Subcutaneous abdominal adipose tissue (tissue), 5 donors: ENCODE data around the gene HAPSTR1.
A peak's percentile ranks its signal among the peaks of the same experiment; 100 is the strongest.

Experiments
- H3K27ac ChIP-seq: one replicate; pipeline ENCODE4 v1.7.0; 2013; ENCODE audit warnings: low read depth, mild to moderate bottlenecking, inconsistent platforms, low read length, moderate library complexity
- H3K27me3 ChIP-seq, 5 donors: one replicate each; pipeline ENCODE4 v1.7.0; 2013; ENCODE audit warnings: low read length in 5 of 5, inconsistent platforms in 1 of 5; ENCODE audit not compliant: control insufficient read depth in 5 of 5, insufficient read depth in 4 of 5
- H3K36me3 ChIP-seq, 5 donors: one replicate each; pipeline ENCODE4 v1.7.0; 2013; ENCODE audit warnings: low read length in 5 of 5; ENCODE audit not compliant: control insufficient read depth in 5 of 5, insufficient read depth in 5 of 5
- H3K4me1 ChIP-seq, 5 donors: one replicate each; pipeline ENCODE4 v1.7.0; 2013; ENCODE audit warnings: low read length in 5 of 5, mild to moderate bottlenecking in 3 of 5, moderate library complexity in 1 of 5; ENCODE audit not compliant: control insufficient read depth in 5 of 5, insufficient read depth in 5 of 5
- H3K4me3 ChIP-seq, 5 donors: one replicate each; pipeline ENCODE4 v1.7.0; 2013; ENCODE audit warnings: low read length in 5 of 5, low read depth in 1 of 5
- H3K9ac ChIP-seq, 5 donors: one replicate each; pipeline ENCODE4 v1.7.0; 2013; ENCODE audit warnings: low read length in 5 of 5, mild to moderate bottlenecking in 4 of 5, moderate library complexity in 3 of 5
- H3K9me3 ChIP-seq, 5 donors: one replicate each; pipeline ENCODE4 v1.7.0; 2013; ENCODE audit warnings: low read length in 5 of 5; ENCODE audit not compliant: control insufficient read depth in 5 of 5
- donor health status: healthy.
- donor health status: healthy.
- donor health status: healthy.
- donor health status: healthy.
- donor health status: healthy.

HAPSTR1 gene

GRCh38 chr16:9094011-9094846 is 2.8 kb downstream of the HAPSTR1 start:
- Histone ChIP-seq H3K9me3 (no peaks in the 10 kb centered on the region), H3K27me3 (peaks cover 0 to 3% (median 0%) of the 10 kb centered on the region in 5 donors), H3K9ac (peak overlapping the region; percentile 30 to 98 (median 94)), H3K4me1 (peaks cover 12 to 76% (median 73%) of the 10 kb centered on the region in 5 donors), H3K4me3 (peak overlapping the region; percentile 89 to 98 (median 97)), H3K36me3 (peaks cover 2 to 15% (median 9%) of the 10 kb centered on the region in 5 donors), H3K27ac (peak overlapping the region; percentile 86)

- Histone ChIP-seq H3K9ac (peak overlapping the region in 2 of 5 donors; percentile 15 to 98), H3K4me1 (peaks cover 12 to 80% (median 78%) of the 10 kb centered on the region in 5 donors), H3K27ac (peak overlapping the region; percentile 8), H3K9me3 (no peaks in the 10 kb centered on the region), H3K36me3 (peaks cover 2 to 15% (median 9%) of the 10 kb centered on the region in 5 donors), H3K4me3 (peak overlapping the region; percentile 10 to 89 (median 24)), H3K27me3 (peaks cover 0 to 3% (median 0%) of the 10 kb centered on the region in 5 donors)
Measured at GRCh38 chr16:9095171-9095570, 3.7 kb downstream of the HAPSTR1 start.

- peaks cover 12 to 79% (median 79%) of the 10 kb centered on the region in 5 donors for H3K4me1 ChIP-seq
- H3K27ac ChIP-seq, result peak overlapping the region; percentile 25
- peaks cover 5 to 16% (median 9%) of the 10 kb centered on the region in 5 donors for H3K36me3 ChIP-seq
- peak overlapping the region in 3 of 5 donors; percentile 10 to 24 (median 22) for H3K4me3 ChIP-seq
- peaks cover 0 to 3% (median 0%) of the 10 kb centered on the region in 5 donors for H3K27me3 ChIP-seq
- H3K9ac ChIP-seq, result peak overlapping the region in 2 of 5 donors; percentile 15 to 35
- no peaks in the 10 kb centered on the region for H3K9me3 ChIP-seq
Measured at GRCh38 chr16:9095656-9096397, 4.4 kb downstream of the HAPSTR1 start.

- Histone ChIP-seq H3K27ac (peak overlapping the region; percentile 25), H3K4me3 (no peak overlapping the region), H3K4me1 (peaks cover 12 to 83% (median 82%) of the 10 kb centered on the region in 5 donors), H3K36me3 (peaks cover 7 to 19% (median 10%) of the 10 kb centered on the region in 5 donors), H3K27me3 (peaks cover 0 to 3% (median 0%) of the 10 kb centered on the region in 5 donors), H3K9ac (no peak overlapping the region), H3K9me3 (no peaks in the 10 kb centered on the region)
Measured at GRCh38 chr16:9096416-9096952, 5.0 kb downstream of the HAPSTR1 start.

- Histone ChIP-seq H3K27ac (peak overlapping the region; percentile 79), H3K4me3 (peak overlapping the region in 2 of 5 donors; percentile 1 to 27), H3K9ac (peak overlapping the region in 1 of 5 donors; percentile 7), H3K36me3 (peaks cover 9 to 25% (median 16%) of the 10 kb centered on the region in 5 donors), H3K27me3 (peaks cover 0 to 3% (median 0%) of the 10 kb centered on the region in 5 donors), H3K9me3 (no peaks in the 10 kb centered on the region), H3K4me1 (peaks cover 12 to 88% (median 87%) of the 10 kb centered on the region in 5 donors)
Measured at GRCh38 chr16:9097266-9098219, 6.1 kb downstream of the HAPSTR1 start.

GRCh38 chr16:9098377-9099090 is 7.1 kb downstream of the HAPSTR1 start:
- H3K36me3 ChIP-seq, result peaks cover 18 to 33% (median 26%) of the 10 kb centered on the region in 5 donors
- H3K9me3 ChIP-seq, result no peaks in the 10 kb centered on the region
- H3K4me1 ChIP-seq, result peaks cover 12 to 89% (median 83%) of the 10 kb centered on the region in 5 donors
- H3K27ac ChIP-seq, result peak overlapping the region; percentile 79
- peak overlapping the region in 2 of 5 donors; percentile 24 to 94 for H3K9ac ChIP-seq
- no peak overlapping the region for H3K4me3 ChIP-seq
- H3K27me3 ChIP-seq, result peaks cover 0 to 3% (median 0%) of the 10 kb centered on the region in 5 donors

- peak overlapping the region in 2 of 5 donors; percentile 24 to 94 for H3K9ac ChIP-seq
- peaks cover 12 to 87% (median 82%) of the 10 kb centered on the region in 5 donors for H3K4me1 ChIP-seq
- peak overlapping the region; percentile 79 for H3K27ac ChIP-seq
- H3K9me3 ChIP-seq, result no peaks in the 10 kb centered on the region
- H3K27me3 ChIP-seq, result peaks cover 0 to 3% (median 0%) of the 10 kb centered on the region in 5 donors
- H3K4me3 ChIP-seq, result no peak overlapping the region
- H3K36me3 ChIP-seq, result peaks cover 24 to 39% (median 30%) of the 10 kb centered on the region in 5 donors
Measured at GRCh38 chr16:9099131-9099625, 7.7 kb downstream of the HAPSTR1 start.

GRCh38 chr16:9102379-9102778 is 10.9 kb downstream of the HAPSTR1 start:
- H3K27ac ChIP-seq, result peak overlapping the region; percentile 9
- peaks cover 11 to 83% (median 80%) of the 10 kb centered on the region in 5 donors for H3K4me1 ChIP-seq
- H3K27me3 ChIP-seq, result peaks cover 0 to 3% (median 0%) of the 10 kb centered on the region in 5 donors
- H3K4me3 ChIP-seq, result no peak overlapping the region
- no peaks in the 10 kb centered on the region for H3K9me3 ChIP-seq
- peaks cover 35 to 61% (median 45%) of the 10 kb centered on the region in 5 donors for H3K36me3 ChIP-seq
- H3K9ac ChIP-seq, result no peak overlapping the region
